ENCODE results near the gene RPL26. TPM values are rescaled to one million over a fixed set of nuclear protein-coding genes. Genes with fewer than 3 reads are reported as not detected.

Gene RPL26
- total RNA-seq, 1 donor from 2014 or later, result 1,901 TPM

DNA sequence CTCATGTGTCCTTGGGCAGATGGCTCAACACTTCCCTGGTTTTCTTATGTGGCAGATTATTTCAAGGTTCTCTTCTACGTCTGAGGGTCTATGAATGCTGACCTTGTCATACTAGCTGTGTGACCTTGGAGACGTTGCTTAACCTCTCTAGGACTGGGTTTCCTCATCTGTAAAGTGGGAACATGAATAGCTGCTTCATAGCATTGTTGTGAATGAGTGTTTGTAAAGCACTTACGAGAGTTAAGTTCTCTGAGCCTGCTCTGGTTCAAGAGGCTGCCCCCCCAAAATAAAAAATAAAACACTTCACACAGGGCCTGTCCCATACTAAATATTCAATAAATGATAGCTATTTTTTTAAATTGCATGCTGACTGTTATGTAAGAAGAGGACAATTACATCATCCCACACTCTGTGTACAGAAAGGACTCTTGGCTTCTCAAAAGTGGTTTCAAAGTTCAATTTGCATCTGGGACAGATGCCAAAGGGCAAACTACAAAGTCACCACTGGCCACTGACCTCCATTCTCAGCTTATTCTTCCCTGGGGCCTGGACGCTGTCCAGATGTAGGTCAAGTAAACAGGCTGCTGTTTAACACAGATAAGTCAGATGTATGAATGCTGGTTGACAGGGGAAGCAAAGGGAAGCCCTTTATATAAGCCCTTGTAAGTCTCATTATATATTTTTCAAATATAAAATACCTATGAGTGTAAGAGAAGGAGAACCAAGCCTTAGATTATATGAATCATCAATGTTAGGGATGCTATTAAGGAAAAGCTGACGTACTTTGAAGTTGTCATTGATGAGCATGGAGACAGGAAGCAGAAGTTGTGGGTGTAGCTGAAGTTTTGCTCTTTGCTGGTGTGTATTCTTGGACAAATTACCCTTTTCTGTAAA lies 37.3 kb upstream of the RPL26 start:
- peaks cover 16% of the 10 kb centered on the region for H3K4me1 Mint-ChIP-seq (ENCODE audit: unreplicated experiment)
- H3K4me3 Mint-ChIP-seq (ENCODE audit: unreplicated experiment), result no peak overlapping the region
- H3K27me3 Mint-ChIP-seq (ENCODE audit: unreplicated experiment), result peaks cover 4% of the 10 kb centered on the region
- DNase-seq (ENCODE audit: low spot score), result no peak
- no peaks in the 10 kb centered on the region for H3K36me3 Mint-ChIP-seq (ENCODE audit: low read depth, unreplicated experiment)
- no peak overlapping the region for H3K27ac Mint-ChIP-seq (ENCODE audit: unreplicated experiment)
- no peaks in the 10 kb centered on the region for H3K9me3 Mint-ChIP-seq (ENCODE audit: unreplicated experiment)
- TF ChIP-seq, protein P1, sequence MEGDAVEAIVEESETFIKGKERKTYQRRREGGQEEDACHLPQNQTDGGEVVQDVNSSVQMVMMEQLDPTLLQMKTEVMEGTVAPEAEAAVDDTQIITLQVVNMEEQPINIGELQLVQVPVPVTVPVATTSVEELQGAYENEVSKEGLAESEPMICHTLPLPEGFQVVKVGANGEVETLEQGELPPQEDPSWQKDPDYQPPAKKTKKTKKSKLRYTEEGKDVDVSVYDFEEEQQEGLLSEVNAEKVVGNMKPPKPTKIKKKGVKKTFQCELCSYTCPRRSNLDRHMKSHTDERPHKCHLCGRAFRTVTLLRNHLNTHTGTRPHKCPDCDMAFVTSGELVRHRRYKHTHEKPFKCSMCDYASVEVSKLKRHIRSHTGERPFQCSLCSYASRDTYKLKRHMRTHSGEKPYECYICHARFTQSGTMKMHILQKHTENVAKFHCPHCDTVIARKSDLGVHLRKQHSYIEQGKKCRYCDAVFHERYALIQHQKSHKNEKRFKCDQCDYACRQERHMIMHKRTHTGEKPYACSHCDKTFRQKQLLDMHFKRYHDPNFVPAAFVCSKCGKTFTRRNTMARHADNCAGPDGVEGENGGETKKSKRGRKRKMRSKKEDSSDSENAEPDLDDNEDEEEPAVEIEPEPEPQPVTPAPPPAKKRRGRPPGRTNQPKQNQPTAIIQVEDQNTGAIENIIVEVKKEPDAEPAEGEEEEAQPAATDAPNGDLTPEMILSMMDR (IDR thresholded peaks at IDR 0.05; ENCODE audit: unreplicated experiment), result no peak

DNA sequence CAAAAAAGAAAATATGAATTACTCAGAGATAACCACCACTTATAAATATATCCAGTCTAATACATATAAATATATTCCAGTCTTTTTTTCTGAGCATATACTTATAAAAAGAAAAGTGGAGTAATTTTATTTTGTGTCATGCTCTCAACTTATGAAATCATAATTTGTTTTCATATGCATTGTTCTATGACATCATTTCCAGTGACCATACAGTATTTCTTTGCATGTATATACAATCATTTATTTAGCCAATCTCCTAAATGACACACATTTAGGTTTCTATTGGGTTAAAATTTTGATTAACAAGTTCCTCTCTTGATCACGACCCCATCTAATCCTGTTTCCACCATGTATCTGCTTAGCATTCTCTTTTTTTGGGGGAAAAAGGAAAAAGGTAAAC lies 36.3 kb upstream of the RPL26 start:
- no peak for DNase-seq (ENCODE audit: low spot score)
- Mint-ChIP-seq H3K27me3 (ENCODE audit: unreplicated experiment) (peaks cover 3% of the 10 kb centered on the region), H3K4me3 (ENCODE audit: unreplicated experiment) (no peak overlapping the region), H3K9me3 (ENCODE audit: unreplicated experiment) (no peaks in the 10 kb centered on the region), H3K27ac (ENCODE audit: unreplicated experiment) (no peak overlapping the region), H3K36me3 (ENCODE audit: low read depth, unreplicated experiment) (no peaks in the 10 kb centered on the region), H3K4me1 (ENCODE audit: unreplicated experiment) (peaks cover 15% of the 10 kb centered on the region)
- TF ChIP-seq, protein P1 (IDR thresholded peaks at IDR 0.05; ENCODE audit: unreplicated experiment), result no peak

DNA sequence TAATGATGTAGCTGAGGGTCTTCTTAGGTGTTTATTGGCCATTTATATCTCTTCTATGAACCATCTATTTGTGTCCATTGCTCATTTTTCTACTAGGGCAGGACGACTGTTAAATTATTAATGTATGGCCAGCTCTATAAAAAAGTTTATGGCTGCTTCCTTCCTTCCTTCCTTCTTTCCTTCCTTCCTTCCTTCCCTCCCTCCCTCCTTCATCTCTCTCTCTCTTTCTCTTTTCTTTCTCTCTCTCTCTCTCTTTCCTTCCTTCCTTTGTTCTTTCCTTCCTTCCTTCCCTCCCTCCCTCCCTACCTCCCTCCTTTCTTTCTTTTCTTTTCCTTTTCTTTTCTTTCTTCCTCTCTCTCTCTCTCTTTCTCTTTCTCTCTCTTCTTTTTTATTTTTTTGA lies 35.5 kb upstream of the RPL26 start:
- Mint-ChIP-seq H3K36me3 (ENCODE audit: low read depth, unreplicated experiment) (no peaks in the 10 kb centered on the region), H3K4me3 (ENCODE audit: unreplicated experiment) (no peak overlapping the region), H3K4me1 (ENCODE audit: unreplicated experiment) (peaks cover 8% of the 10 kb centered on the region), H3K27me3 (ENCODE audit: unreplicated experiment) (peaks cover 2% of the 10 kb centered on the region), H3K27ac (ENCODE audit: unreplicated experiment) (no peak overlapping the region), H3K9me3 (ENCODE audit: unreplicated experiment) (no peaks in the 10 kb centered on the region)
- DNase-seq (ENCODE audit: low spot score), result no peak
- TF ChIP-seq, protein P1 (IDR thresholded peaks at IDR 0.05; ENCODE audit: unreplicated experiment), result no peak

DNA sequence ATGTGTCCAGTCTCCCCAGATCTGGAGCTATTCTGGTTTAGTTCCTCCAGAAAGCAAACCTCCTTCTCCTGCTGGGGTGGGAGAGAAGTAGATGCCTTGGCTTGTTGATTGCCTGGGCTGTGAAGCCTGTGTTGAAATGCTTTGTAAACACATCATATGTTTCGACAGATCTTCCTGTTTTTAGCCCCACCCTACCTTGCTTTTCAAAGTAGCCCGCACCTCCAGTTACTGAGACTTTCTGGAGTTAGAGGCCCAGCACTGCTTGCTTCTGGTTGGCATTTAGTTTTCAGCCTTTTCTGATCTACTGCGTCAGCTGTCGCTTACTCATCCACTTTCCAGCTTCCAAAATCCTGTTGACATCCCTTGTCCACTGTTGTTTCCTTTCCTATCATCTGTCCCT lies 34.8 kb upstream of the RPL26 start:
- Mint-ChIP-seq H3K27ac (ENCODE audit: unreplicated experiment) (no peak overlapping the region), H3K4me1 (ENCODE audit: unreplicated experiment) (peaks cover 8% of the 10 kb centered on the region), H3K4me3 (ENCODE audit: unreplicated experiment) (no peak overlapping the region), H3K36me3 (ENCODE audit: low read depth, unreplicated experiment) (no peaks in the 10 kb centered on the region), H3K9me3 (ENCODE audit: unreplicated experiment) (no peaks in the 10 kb centered on the region), H3K27me3 (ENCODE audit: unreplicated experiment) (peaks cover 2% of the 10 kb centered on the region)
- TF ChIP-seq, protein P1 (IDR thresholded peaks at IDR 0.05; ENCODE audit: unreplicated experiment), result no peak
- no peak for DNase-seq (ENCODE audit: low spot score)

GRCh38 chr17:8413938-8414337 lies 30.9 kb upstream of the RPL26 start:
- TF ChIP-seq, protein P1 (IDR thresholded peaks at IDR 0.05; ENCODE audit: unreplicated experiment), result no peak
- no peak for DNase-seq (ENCODE audit: low spot score)
- peaks cover 11% of the 10 kb centered on the region for H3K4me1 Mint-ChIP-seq (ENCODE audit: unreplicated experiment)
- no peak overlapping the region for H3K27ac Mint-ChIP-seq (ENCODE audit: unreplicated experiment)
- H3K9me3 Mint-ChIP-seq (ENCODE audit: unreplicated experiment), result no peaks in the 10 kb centered on the region
- H3K27me3 Mint-ChIP-seq (ENCODE audit: unreplicated experiment), result peaks cover 7% of the 10 kb centered on the region
- no peak overlapping the region for H3K4me3 Mint-ChIP-seq (ENCODE audit: unreplicated experiment)
- H3K36me3 Mint-ChIP-seq (ENCODE audit: low read depth, unreplicated experiment), result no peaks in the 10 kb centered on the region

All from endothelial cell (in vitro differentiated cells).